DMS153 (cell line): ENCODE results near the gene FUT2.

ENCODE experiments used
- DNase-seq: peaks from one replicate; lab custom pipeline; 2025; lab: John Stamatoyannopoulos, UW

FUT2 gene

GRCh38 chr19:48728911-48729664 is 33.3 kb downstream of the FUT2 start:
- DNase-seq = no peak

DNA sequence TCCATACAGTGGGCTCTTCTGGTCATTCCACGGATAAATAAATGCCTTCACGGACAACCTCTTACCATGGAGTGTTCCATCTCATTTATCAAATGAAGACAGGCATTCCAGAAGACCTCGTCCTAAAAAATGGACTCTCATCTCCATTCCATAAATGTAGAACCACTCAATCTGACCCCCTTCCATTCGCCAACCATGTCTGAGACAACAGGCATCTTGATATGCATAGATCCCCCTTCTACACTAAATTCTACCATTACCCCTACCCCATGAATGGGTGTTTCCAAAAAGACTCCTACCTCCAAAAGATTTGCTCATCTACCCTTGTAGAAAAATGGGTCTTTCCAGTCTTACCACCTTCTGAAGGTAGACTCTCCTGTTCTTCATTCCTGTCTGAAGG is 35.7 kb downstream of the FUT2 start:
- no peak for DNase-seq

GRCh38 chr19:48734625-48735024 is 38.9 kb downstream of the FUT2 start:
- DNase-seq = no peak

DNA sequence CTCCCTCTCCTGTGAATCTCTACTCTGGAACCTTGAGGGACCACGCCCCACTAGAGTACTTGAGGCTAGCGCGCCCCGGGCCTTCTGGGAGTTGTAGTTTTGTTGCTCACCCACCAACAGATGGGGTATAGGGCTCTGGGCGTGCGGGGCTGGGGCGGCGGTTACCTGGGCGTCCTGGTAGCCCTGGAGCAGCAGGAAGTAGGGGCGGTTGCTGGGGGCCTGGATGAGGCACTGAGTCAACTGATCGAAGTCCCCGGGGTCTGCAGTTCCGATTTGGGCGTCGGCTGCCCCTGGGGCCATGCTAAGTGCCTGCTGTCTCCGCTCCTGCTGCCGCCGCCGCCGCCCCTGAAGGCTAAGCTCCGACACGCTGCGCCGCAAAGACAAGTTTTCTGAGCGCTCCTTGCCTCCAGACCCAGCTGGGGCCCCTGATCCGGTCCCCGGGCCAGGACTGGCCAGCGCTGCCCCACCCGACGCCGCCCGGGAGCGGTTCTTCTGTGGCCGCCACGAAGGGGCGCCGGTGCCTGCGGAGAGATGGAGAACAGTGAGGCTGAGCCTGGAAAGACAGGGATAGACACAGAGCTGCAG is 39.4 kb downstream of the FUT2 start:
- no peak for DNase-seq

DNA sequence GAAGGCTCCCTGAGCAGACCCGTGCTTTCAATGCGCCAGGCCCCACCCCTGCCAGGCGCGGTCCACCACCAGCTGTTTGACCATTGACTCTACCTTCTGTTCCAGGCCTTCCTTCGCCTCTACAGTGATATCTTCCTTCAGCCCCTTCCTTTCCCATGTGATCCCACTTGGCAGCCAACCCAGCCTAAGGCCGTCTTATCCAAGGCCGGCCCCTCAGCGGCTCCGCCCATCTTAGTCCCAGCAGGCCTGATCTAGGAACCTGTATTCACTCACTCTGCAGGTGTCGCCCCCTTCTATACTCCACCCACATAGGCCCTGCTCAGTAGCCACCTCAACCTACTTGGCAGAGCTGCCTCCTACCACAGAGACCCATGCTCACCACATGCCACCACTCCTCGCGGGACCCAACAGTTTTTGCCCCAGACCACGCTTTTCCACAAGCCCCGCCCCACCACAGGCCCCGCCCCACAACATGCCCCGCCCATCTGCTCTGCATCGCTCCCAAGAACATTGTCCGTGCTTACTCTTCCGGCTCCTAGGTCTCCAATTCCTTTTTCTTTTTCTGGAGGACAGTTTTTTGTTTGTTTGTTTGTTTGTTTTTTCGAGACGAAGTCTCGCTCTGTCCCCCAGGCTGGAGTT is 41.7 kb downstream of the FUT2 start:
- DNase-seq = no peak

GRCh38 chr19:48738557-48739403 is 43.0 kb downstream of the FUT2 start:
- peak; percentile 83 for DNase-seq

DNA sequence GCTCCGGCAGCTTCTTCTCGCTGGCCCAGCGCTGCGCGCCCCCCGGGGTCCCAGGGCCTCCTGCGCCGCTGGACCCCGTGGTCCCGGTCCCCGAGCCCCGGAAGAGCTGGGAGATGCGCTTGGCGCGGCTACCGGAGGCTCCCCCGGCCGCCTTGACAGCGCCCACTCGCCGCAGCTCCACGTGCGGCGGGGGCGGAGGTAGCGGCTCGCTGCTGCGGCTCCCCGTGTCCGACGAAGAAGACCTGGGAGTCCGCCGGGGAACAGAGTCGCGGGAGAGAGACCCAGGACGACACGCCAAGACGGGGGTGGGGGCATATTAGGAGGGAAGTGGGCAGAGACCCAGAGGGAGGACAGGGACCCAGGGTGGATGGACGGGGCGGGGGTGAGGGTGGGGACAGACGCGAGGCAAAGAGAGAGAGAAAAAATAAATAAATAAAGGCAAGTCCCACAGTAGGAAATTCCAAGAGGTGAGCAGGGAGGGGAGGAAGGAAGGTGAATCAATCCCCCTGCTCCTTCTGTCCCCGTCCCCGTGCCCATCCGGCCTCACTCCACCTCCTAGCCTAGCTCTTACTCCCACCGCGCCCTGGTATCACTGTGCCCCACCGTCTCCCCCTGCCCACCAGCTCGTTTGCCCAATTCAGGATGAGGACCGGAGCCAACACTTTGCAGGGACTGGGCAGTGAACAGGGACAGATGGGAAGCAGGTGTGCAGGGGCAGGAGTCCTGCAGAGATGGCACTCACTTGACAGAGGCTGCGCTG is 43.8 kb downstream of the FUT2 start:
- DNase-seq = no peak

- no peak for DNase-seq
These were observed 44.6 kb downstream of the FUT2 start, which contains the start of gene RASIP1 for GRCh38 chr19:48740164-48740972. RASIP1 (minus strand) TSS chr19:48740610; CDS start chr19:48740282, 328 bp downstream.

- DNase-seq = peak; percentile 69
These were observed 45.6 kb downstream of the FUT2 start for GRCh38 chr19:48741129-48741999.

GRCh38 chr19:48742096-48742495 is 46.3 kb downstream of the FUT2 start:
- DNase-seq = no peak

DNA sequence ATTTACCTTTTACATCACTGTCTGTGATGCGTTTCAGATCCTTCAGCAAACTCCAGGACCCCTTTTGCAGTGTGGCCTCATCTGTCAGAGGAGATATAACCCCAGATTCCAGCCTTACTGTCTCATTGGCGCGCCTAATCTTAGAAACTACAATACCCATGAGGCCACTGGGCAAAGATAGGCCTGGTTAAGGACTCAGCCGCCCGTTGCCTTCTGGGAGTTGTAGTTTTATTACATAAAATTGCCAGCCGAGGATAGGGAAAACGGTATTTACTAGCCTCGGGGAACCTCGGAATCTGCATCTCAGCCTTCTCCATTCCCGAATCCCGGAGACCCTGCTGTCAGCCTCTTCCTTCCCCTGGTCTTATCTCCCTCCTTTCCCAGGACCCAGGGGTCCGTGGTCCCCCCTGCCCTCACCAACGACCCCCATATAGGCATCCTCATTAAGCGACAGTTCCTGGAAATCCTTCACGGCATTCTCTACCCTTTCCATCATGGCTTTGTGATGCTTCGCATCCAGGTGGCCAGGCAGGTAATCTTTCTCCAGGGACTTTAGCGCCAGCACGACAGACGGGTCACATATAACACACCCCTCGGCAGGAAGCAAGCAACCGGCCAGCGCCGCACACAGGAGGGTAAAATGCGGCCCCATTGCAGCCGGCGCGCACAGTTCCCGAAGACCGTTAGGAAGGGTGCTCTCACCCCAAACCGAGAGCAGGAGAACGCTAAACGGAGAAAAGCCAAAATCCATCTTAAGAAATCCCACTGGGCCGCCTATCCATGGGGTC is 49.6 kb downstream of the FUT2 start:
- peak; percentile 78 for DNase-seq

GRCh38 chr19:48746110-48746509 is 50.3 kb downstream of the FUT2 start:
- no peak for DNase-seq

GRCh38 chr19:48746738-48747575 is 51.2 kb downstream of the FUT2 start, which contains the start of gene IZUMO1:
IZUMO1 (minus strand) TSS chr19:48746909; CDS start chr19:48745859, 1,050 bp downstream.
- DNase-seq = peak; percentile 80

DNA sequence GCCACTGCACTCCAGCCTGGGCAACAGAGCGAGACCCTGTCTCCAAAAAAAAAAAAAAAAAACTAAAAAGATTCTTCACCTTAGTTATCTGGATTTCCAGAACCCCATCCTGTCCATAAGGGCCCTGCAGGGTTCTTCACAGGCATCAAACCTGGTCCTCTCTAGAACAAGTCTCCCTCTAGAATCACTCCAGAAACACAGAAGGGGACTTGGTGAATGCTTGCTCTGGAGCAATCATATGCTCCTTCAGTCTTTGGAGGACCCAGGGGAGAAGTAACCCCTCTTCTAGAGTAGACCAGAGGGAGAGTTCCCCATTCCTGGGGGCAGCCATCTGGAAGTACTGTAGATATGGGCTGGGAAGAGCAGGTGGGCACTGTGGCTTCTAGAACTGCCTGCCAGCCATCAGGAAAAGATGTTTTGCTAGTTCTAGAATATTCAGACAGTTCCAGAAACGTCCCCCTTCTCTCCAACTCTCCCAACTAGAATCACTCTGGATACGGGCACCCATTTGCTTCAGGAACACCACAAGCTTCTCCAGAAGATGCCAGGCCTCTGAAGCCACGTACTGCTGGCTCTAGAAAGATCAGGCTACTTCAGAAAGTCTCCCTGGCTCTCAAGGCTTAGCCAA is 53.9 kb downstream of the FUT2 start:
- no peak for DNase-seq

GRCh38 chr19:48750351-48750750 is 54.6 kb downstream of the FUT2 start:
- no peak for DNase-seq

DNA sequence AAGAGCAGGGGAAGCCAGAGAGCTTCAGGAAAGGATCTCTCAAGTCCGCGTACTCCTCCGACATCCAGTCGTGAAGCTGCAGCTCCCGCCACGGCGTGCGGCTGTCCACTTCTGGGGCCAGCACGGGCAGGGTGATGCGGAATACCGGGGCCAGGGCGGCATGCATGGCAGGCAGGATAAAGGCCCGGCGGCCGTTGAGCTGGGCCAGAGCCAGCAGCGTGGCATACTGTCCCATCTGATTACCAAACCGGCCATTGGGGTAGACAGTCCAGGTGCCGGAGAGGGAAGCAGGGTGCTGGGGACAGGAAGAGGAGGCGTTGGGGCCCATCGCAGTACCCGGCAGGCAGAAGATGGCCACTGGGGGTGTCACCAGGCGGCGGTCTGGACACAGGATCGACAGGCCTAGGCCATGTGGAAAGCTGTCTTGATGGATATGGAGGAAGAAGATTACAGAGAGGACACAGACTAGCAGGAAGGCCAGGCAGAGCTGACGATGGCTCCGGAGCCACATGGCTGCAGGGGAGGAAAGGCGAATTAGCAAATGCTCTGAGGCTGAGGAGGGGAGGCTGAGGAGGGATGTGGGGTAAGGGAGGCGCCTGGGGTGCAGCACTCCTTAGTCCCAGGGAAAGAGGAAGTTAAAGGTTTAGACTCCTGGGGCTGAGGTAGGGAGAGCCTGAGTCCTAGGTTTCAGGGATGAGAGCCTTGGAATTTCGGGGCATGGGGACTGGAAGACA is 55.2 kb downstream of the FUT2 start:
- DNase-seq = no peak
